Effector memory CD8-positive, alpha-beta T cell (primary cell): ENCODE data around the gene PRRC2B.
"Not testable (repeated sequence)": the region's sequence is repeated elsewhere in the genome, so short reads cannot be mapped to it uniquely, and the experiment has no call there.

Experiments
- ATAC-seq: fragments of 150-1000 bp; cut with Tn5 transposase; replicated peaks from 2 replicates; pipeline ENCODE4 v1.10.0; 2021; ENCODE audit warnings: mild to moderate bottlenecking, moderate library complexity
- DNase-seq, 3 experiments: peaks; one replicate each; pipeline ENCODE4 v3.0.0; 2021
- H3K27ac Mint-ChIP-seq, 2 donors: one replicate each; pipeline ENCODE4 v1.8.0; 2022; ENCODE audit warnings: mild to moderate bottlenecking in 2 of 2, mixed read lengths in 2 of 2, moderate library complexity in 2 of 2
- H3K27me3 Mint-ChIP-seq, 2 donors: one replicate each; pipeline ENCODE4 v1.8.0; 2022; ENCODE audit warnings: mixed read lengths in 2 of 2
- H3K36me3 Mint-ChIP-seq: one replicate; pipeline ENCODE4 v1.8.0; 2022; ENCODE audit warnings: mild to moderate bottlenecking, moderate library complexity, mixed read lengths; ENCODE audit not compliant: insufficient read depth
- H3K4me1 Mint-ChIP-seq, 2 donors: one replicate each; pipeline ENCODE4 v1.8.0; 2022; ENCODE audit warnings: low read depth in 2 of 2, mixed read lengths in 2 of 2
- H3K4me3 Mint-ChIP-seq, 2 donors: one replicate each; pipeline ENCODE4 v1.8.0; 2022; ENCODE audit warnings: mild to moderate bottlenecking in 2 of 2, mixed read lengths in 2 of 2, moderate library complexity in 2 of 2
- H3K9me3 Mint-ChIP-seq, 2 donors: one replicate each; pipeline ENCODE4 v1.8.0; 2022; ENCODE audit warnings: mixed read lengths in 2 of 2

Gene PRRC2B

DNA sequence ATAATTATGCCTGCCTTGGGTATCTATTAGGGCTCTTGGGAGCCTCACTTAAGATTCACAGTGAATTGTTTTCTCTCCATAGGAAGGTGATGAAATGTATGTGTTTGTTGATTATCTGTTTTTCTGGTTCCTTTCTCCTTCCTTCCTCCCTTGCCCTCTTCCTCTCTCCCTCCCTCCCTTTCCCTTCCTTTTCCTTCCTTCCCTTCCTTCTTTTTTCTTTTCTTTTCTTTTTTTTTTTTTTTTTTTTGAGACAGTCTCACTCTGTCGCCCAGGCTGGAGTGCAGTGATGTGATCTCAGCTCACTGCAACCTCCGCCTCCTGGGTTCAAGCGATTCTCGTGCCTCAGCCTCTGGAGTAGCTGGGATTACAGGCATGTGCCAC is 2.2 kb downstream of the PRRC2B start:
- Mint-ChIP-seq H3K4me3 (peak overlapping the region; percentile 85 to 91), H3K27ac (peak overlapping the region; percentile 95 to 96), H3K4me1 (peaks cover 55 to 61% of the 10 kb centered on the region in 2 donors), H3K36me3 (peaks cover 43% of the 10 kb centered on the region)
- not testable (repeated sequence) for H3K9me3 Mint-ChIP-seq, DNase-seq, H3K27me3 Mint-ChIP-seq, ATAC-seq

DNA sequence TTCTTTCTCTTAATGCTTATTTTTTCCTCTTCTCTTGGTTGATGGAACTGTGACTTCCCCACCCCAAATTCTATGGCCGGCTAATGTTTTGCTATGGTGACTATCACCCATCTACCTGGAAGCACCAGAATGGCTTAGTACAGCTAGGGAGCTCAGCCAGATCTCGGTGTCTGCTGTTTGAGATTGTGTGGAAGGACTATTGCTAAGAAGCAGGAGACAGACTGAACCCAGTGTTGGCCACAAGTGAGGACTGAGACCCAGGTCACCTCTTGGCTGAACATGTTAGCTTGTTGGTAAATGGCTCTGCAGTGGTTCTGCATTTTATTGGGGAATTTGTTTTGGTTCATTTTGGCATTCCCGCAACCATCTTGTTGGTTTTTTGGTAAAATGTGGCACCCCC is 2.7 kb downstream of the PRRC2B start:
- H3K27ac Mint-ChIP-seq, result peak overlapping the region; percentile 95 to 96
- no peaks in the 10 kb centered on the region for H3K27me3 Mint-ChIP-seq
- peaks cover 58 to 65% of the 10 kb centered on the region in 2 donors for H3K4me1 Mint-ChIP-seq
- H3K36me3 Mint-ChIP-seq, result peaks cover 49% of the 10 kb centered on the region
- DNase-seq (no peak), ATAC-seq (no peak)
- no peaks in the 10 kb centered on the region for H3K9me3 Mint-ChIP-seq
- peak overlapping the region; percentile 85 to 91 for H3K4me3 Mint-ChIP-seq

DNA sequence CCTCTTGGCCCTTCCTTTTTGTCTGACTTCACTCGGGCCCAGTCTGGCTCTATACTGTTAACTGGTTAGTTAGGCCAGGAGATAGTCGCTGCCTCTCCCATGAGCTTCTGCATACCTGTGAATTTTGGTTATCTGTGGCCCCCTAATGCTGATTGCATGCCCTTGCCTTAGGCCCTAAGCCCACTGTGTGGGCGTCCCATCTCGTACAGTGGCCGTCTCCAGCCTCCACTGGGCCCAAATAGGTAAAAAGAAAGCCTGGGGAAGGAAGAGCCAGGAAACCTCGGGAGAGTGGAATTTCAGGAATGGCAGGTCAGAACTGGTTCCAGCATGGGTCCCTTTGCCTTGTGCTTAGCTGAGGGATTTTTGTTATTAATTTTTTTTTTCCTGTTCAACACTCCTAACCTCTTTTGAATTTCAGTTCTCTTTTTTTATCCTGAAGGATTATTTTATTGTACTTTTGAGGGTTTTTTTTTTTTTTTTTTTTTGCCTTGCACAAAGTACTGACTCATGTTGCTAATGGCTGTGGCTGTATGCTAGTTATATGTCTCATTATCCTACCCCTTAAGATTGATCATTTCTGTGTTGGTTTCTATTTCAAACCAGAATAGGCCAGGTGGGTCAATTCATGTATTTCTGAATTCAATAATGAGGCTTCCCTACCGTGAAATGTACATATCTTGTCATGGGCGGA is 3.4 kb downstream of the PRRC2B start:
- Mint-ChIP-seq H3K4me3 (peak overlapping the region; percentile 85 to 91), H3K36me3 (peaks cover 53% of the 10 kb centered on the region)
- ATAC-seq, result no peak

DNA sequence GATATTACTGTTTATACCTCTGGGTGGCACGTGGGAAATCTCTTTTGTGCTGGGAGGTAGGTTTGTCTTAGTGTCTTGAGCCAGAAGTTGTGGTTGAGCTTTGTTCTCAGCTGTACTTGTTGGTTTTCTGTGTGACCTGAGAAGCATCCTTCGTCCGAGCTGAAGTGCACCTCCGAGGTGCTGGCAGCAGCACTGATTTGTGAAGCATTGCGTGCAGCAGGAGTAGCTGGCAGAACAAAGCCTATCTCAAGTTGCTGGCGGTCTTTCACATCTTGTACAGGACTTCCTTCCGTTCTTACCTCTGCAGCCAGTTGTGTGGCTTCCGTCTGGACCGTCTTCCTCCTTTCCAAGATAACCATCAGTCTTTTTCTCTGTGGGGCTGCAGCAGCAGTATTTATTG is 4.3 kb downstream of the PRRC2B start:
- H3K36me3 Mint-ChIP-seq, result peaks cover 59% of the 10 kb centered on the region
- H3K27me3 Mint-ChIP-seq, result no peaks in the 10 kb centered on the region
- peak; percentile 58 for ATAC-seq
- peak overlapping the region; percentile 95 to 96 for H3K27ac Mint-ChIP-seq
- H3K4me1 Mint-ChIP-seq, result peaks cover 70 to 77% of the 10 kb centered on the region in 2 donors
- H3K9me3 Mint-ChIP-seq, result no peaks in the 10 kb centered on the region
- H3K4me3 Mint-ChIP-seq, result peak overlapping the region; percentile 85 to 91
- peak; percentile 54 to 61 (median 61) for DNase-seq

More for the DNA sequence above, 3.4 kb downstream of the PRRC2B start:
- no peaks in the 10 kb centered on the region for H3K9me3 Mint-ChIP-seq
- no peak for DNase-seq
- H3K27ac Mint-ChIP-seq, result peak overlapping the region; percentile 95 to 96
- peaks cover 64 to 71% of the 10 kb centered on the region in 2 donors for H3K4me1 Mint-ChIP-seq
- H3K27me3 Mint-ChIP-seq, result no peaks in the 10 kb centered on the region

DNA sequence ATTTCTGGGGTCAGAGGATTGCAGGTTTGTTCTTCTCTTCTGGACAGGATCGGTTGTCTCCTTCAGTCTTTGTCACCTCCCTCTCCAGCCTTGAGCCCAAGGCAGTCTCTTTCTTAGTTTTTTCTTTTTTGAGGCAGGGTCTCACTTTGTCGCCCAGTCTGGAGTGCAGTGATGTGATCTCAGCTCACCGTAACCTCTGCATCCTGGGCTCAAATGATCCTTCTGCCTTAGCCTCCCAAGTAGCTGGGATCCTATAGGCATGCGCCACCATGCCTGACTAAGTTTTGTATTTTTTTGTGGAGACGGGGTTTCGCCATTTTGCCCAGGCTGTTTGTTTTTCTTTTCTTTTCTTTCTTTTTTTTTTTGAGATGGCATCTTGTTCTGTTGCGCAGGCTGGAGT is 6.1 kb downstream of the PRRC2B start:
- Mint-ChIP-seq H3K9me3 (no peaks in the 10 kb centered on the region), H3K27ac (peak overlapping the region in 1 of 2 donors; percentile 96), H3K27me3 (no peaks in the 10 kb centered on the region), H3K4me1 (peaks cover 72 to 78% of the 10 kb centered on the region in 2 donors), H3K4me3 (peak overlapping the region; percentile 59 to 85), H3K36me3 (peaks cover 55% of the 10 kb centered on the region)
- DNase-seq, result no peak
- no peak for ATAC-seq

DNA sequence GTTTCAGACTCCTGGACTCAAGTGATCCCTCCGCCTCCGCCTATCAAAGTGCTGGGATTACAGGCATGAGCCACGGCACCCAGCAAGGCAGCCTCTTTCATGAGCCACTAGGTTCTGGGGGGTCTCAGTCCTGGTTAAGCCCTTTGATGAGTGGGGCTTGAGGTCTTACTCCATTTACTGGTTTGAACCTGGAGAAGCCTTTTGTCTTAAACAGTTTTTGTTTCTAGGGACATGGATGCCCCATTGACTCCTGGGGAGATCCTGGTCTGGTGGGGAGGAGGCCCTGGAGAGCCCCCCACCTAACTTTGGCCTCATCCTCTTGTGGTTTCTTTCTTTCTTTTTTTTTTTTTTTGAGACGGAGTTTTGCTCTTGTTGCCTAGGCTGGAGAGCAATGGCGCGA is 6.7 kb downstream of the PRRC2B start:
- H3K36me3 Mint-ChIP-seq, result peaks cover 56% of the 10 kb centered on the region
- DNase-seq, result no peak
- H3K27ac Mint-ChIP-seq, result peak overlapping the region in 1 of 2 donors; percentile 96
- no peak for ATAC-seq
- peaks cover 72 to 78% of the 10 kb centered on the region in 2 donors for H3K4me1 Mint-ChIP-seq
- no peaks in the 10 kb centered on the region for H3K9me3 Mint-ChIP-seq
- H3K27me3 Mint-ChIP-seq, result no peaks in the 10 kb centered on the region
- peak overlapping the region; percentile 59 to 85 for H3K4me3 Mint-ChIP-seq

DNA sequence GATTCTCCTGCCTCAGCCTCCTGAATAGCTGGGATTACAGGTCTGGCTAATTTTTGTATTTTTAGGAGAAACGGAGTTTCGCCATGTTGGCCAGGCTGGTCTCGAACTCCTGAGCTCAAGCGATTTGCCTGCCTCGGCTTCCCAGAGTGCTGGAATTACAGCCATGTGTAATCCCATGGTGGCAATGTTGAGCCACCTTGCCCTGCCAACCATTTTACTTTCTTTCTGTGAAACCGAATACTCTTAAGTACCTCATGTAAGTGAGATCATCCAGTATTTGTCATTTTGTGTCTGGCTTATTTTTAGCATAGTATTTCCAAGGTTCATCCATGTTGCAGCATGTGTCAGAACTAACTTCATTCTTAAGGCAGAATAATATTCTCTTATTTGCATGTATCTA is 8.2 kb downstream of the PRRC2B start:
- Mint-ChIP-seq H3K27ac (peak overlapping the region in 1 of 2 donors; percentile 41), H3K4me1 (peaks cover 76 to 78% of the 10 kb centered on the region in 2 donors), H3K27me3 (no peaks in the 10 kb centered on the region), H3K36me3 (peaks cover 61% of the 10 kb centered on the region), H3K4me3 (peak overlapping the region; percentile 52 to 61), H3K9me3 (no peaks in the 10 kb centered on the region)
- no peak for DNase-seq
- no peak for ATAC-seq

DNA sequence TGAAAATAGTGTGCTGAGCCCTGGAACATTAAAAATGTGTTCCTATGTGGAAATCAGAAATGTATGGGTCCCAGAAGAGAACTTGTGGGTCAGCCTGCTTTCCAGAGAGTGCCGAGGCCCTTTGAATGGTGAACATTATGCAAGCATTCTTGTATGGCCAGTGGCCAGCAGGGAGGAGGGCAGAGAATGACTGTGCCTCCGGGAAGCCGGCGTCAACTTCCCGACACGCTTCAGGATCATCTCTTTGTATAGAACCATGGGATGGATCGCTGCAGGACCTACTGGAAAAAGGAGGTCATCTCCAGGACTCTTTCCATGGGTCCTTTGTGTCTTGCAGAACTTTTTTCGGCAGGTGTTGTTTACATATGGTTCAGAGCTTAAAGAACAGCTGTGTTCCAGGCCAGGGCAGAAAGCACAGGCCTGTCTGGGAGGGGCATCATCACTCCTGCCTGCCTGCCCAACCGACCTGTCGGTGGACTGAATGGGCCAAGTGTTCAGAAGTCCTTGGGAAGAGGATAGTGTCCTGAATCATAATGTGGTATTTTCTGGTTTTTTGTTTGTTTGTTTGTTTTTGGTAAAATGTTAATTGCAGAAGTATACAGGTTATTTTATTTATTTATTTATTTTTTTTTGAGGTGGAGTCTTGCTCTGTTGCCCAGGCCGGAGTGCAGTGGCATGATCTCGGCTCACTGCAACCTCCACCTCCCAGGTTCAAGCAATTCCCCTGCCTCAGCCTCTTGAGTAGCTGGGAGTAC is 9.0 kb downstream of the PRRC2B start:
- H3K27me3 Mint-ChIP-seq, result no peaks in the 10 kb centered on the region
- ATAC-seq (no peak), DNase-seq (no peak)
- H3K4me3 Mint-ChIP-seq, result peak overlapping the region; percentile 52 to 61
- H3K9me3 Mint-ChIP-seq, result no peaks in the 10 kb centered on the region
- H3K4me1 Mint-ChIP-seq, result peaks cover 76 to 78% of the 10 kb centered on the region in 2 donors
- H3K36me3 Mint-ChIP-seq, result peaks cover 66% of the 10 kb centered on the region
- no peak overlapping the region for H3K27ac Mint-ChIP-seq

DNA sequence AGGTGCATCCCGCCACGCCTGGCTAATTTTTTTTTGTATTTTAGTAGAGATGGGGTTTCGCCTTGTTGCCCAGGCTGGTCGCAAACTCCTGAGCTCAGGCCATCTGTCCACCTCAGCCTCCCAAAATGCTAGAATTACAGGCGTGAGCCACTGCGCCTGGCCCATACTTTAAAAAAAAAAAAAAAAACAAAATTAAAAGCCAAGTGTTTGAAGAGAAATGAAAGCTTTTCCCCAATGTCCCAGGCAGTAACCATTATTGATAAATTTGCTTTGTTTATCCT is 9.5 kb downstream of the PRRC2B start:
- peak overlapping the region in 1 of 2 donors; percentile 49 for H3K27ac Mint-ChIP-seq
- ATAC-seq, result no peak

DNA sequence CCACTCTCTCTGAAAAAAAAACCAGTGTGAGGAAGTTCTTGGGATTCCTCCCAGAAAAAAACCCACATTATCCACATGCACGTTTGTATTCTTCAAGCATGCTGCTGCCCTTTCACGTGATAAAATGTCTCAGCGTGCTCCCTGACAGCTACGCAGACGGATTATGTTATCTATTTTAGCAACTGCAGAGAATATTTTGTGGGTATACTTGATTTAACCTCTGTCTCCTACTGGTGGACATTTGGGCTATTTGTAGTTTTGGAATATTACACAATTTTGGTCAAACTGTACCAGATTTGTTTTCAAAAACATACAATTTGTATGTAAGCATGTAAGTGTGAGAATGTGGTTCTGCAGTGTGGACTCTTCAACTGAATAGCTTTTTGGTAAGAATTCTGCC is 10.7 kb downstream of the PRRC2B start:
- Mint-ChIP-seq H3K27me3 (no peaks in the 10 kb centered on the region), H3K27ac (peak overlapping the region; percentile 94 to 97), H3K4me3 (peak overlapping the region; percentile 85 to 89), H3K36me3 (peaks cover 62% of the 10 kb centered on the region), H3K9me3 (no peaks in the 10 kb centered on the region), H3K4me1 (peaks cover 74 to 81% of the 10 kb centered on the region in 2 donors)
- DNase-seq, result no peak
- ATAC-seq, result no peak

More for the DNA sequence above, 9.5 kb downstream of the PRRC2B start:
- Mint-ChIP-seq H3K9me3 (no peaks in the 10 kb centered on the region), H3K4me1 (peaks cover 75 to 78% of the 10 kb centered on the region in 2 donors), H3K4me3 (no peak overlapping the region), H3K27me3 (no peaks in the 10 kb centered on the region), H3K36me3 (peaks cover 65% of the 10 kb centered on the region)
- DNase-seq, result no peak

DNA sequence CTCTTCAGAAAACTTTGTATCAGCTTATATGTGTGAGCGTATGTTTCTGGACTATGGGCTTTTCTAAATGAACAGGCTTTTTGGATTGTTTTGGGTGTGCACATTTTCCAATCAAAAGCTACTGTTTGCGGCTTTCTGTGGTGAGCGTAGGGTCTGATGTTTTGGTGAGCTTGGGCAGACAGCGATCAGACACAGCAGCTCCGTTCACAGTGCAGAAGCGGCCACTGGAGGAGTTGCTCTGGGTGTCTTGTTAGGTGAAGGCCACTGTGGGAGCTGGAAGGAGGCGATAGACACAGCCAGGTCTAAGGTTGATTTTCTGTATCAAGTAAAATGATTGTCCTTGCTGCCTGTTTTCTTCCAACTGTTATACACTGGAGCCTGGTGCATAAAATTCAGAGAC is 11.1 kb downstream of the PRRC2B start:
- no peak for ATAC-seq
- Mint-ChIP-seq H3K27ac (peak overlapping the region; percentile 94 to 97), H3K36me3 (peaks cover 60% of the 10 kb centered on the region), H3K4me3 (peak overlapping the region; percentile 85 to 89), H3K27me3 (no peaks in the 10 kb centered on the region), H3K9me3 (no peaks in the 10 kb centered on the region), H3K4me1 (peaks cover 75 to 81% of the 10 kb centered on the region in 2 donors)
- peak in 1 of 3 experiments; percentile 23 for DNase-seq

DNA sequence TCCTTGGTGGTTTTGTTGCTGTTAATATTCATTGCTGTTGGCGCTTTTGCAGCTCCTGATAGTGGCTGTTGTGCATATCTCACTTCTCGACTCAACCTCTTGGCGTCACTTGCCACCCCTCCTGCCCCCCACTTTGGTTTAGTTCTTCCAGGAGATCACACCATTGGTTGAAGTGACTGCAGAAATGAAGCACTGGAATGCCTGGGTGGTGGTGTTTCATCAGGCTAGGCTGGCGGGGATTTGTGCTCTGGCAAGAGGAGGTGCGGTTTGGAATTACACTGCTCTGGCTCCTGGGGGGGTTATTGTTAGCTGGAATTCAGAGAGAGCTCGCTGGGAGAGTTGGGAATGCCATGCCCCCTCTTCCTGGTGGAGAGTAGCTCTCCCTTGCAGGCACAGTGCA is 11.5 kb downstream of the PRRC2B start:
- no peaks in the 10 kb centered on the region for H3K9me3 Mint-ChIP-seq
- peaks cover 75 to 84% of the 10 kb centered on the region in 2 donors for H3K4me1 Mint-ChIP-seq
- peaks cover 64% of the 10 kb centered on the region for H3K36me3 Mint-ChIP-seq
- peak overlapping the region; percentile 94 to 97 for H3K27ac Mint-ChIP-seq
- DNase-seq (peak in 2 of 3 experiments; percentile 30 to 46), ATAC-seq (peak; percentile 12)
- no peaks in the 10 kb centered on the region for H3K27me3 Mint-ChIP-seq
- peak overlapping the region; percentile 85 to 89 for H3K4me3 Mint-ChIP-seq

DNA sequence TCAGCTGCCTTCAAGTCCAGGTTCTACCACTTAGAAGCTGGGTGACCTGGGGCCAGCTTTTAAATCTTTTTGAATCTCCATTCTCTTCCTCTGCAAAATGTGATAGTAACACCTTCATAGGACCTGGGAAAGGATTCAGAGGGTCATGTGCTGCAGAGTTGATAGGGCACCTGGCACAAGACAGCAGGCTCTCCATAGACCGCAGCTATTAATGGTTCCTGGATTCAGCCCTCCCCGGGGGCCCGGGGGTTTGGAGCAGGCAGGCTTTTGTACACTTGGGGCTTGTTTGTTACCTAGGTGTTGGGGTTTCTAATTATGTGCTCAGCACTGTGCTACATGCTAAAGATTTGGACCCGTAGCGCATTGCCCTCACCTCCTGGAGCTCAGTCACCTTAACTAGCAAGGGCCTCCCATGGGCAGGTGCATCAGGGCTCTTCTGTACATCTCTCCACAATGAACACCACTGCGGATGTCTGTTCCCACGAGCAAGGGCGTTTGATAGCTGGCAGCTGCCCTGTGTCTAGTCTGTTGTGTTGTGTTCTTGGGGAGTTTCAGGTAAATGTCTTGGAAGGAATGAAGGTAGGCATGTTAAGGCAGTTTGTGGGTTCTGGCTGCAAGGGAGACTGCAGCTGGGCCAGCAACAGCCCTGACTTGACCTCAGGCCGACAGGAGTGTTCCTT is 12.1 kb downstream of the PRRC2B start:
- ATAC-seq (no peak), DNase-seq (no peak)
- Mint-ChIP-seq H3K36me3 (peaks cover 60% of the 10 kb centered on the region), H3K4me3 (peak overlapping the region; percentile 85 to 89), H3K27ac (peak overlapping the region; percentile 94 to 97), H3K4me1 (peaks cover 75 to 86% of the 10 kb centered on the region in 2 donors), H3K27me3 (no peaks in the 10 kb centered on the region), H3K9me3 (no peaks in the 10 kb centered on the region)
